HFFc6 (cell line): ENCODE results near the gene SCD5. TPM values are rescaled to one million over a fixed set of nuclear protein-coding genes. Genes with fewer than 3 reads are reported as not detected.
"Not testable (repeated sequence)": the region's sequence is repeated elsewhere in the genome, so short reads cannot be mapped to it uniquely, and the experiment has no call there.

ENCODE experiments used
- DNase-seq: peaks from one replicate; pipeline ENCODE4 v3.0.0-alpha.2; 2018
- H3K27ac Mint-ChIP-seq: 2 replicates; pipeline ENCODE4 v1.8.0; 2020; ENCODE audit warnings: mild to moderate bottlenecking, mixed read lengths
- H3K27me3 Mint-ChIP-seq: 2 replicates; pipeline ENCODE4 v1.8.0; 2021; ENCODE audit warnings: mild to moderate bottlenecking, moderate library complexity, mixed read lengths; ENCODE audit not compliant: insufficient read depth
- H3K36me3 Mint-ChIP-seq: 2 replicates; pipeline ENCODE4 v1.8.0; 2021; ENCODE audit warnings: low read depth, mixed read lengths
- H3K4me1 Mint-ChIP-seq: 2 replicates; pipeline ENCODE4 v1.8.0; 2020; ENCODE audit warnings: low read depth, mixed read lengths
- H3K4me3 Mint-ChIP-seq: 2 replicates; pipeline ENCODE4 v1.8.0; 2020; ENCODE audit warnings: mild to moderate bottlenecking, moderate library complexity, mixed read lengths
- H3K9me3 Mint-ChIP-seq: 2 replicates; pipeline ENCODE4 v1.8.0; 2020; ENCODE audit warnings: mild to moderate bottlenecking, mixed read lengths
- total RNA-seq, 6 experiments: library from RNA; stranded (reverse); fragmentation: NEBNext Ultra II Directional; extraction: Animal tissue kit (Norgen Biotek cat#: 25700); gene quantifications; 2 replicates in 1 of 6; 3 replicates in 5 of 6; pipeline ENCODE4 v1.2.3, GENCODE V29; 2021
- TF ChIP-seq, protein P1 (sequence below): fragments of 200-600 bp; sonication (generic); IDR thresholded peaks from 2 replicates; pipeline ENCODE4 v1.5.0; 2021; ENCODE audit warnings: antibody characterized with exemption, mild to moderate bottlenecking

Gene SCD5
- total RNA-seq, 6 experiments from 2014 or later, result 28.4 to 36.4 (median 32.0) TPM

DNA sequence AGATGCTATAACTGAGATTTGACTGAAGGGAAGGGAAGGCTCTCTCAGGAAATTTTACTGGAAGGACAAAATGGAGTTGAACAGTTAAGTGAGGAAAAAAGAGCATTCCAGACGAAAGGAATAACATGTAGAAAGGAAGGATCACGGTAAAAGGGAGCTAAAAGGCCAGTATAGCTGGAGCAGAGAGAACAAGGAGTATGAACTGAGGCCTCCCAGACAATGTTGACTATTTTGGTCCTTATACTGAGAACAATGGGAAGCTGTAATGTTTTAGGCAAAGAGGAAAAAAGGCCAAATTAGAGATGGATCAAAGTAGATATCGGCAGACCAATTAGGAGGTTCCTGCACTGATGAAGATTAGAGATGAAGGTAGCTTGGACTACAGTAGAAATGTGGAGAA is 26.8 kb upstream of the SCD5 start:
- Mint-ChIP-seq H3K4me3 (no peak overlapping the region), H3K27ac (peak overlapping the region; percentile 62), H3K36me3 (peaks cover 50% of the 10 kb centered on the region), H3K9me3 (peaks cover 3% of the 10 kb centered on the region; the same call in 1 of the 2 replicates), H3K4me1 (peaks cover 44% of the 10 kb centered on the region), H3K27me3 (no peaks in the 10 kb centered on the region; the same call in 1 of the 2 replicates)
- no peak for DNase-seq
- TF ChIP-seq, protein P1, sequence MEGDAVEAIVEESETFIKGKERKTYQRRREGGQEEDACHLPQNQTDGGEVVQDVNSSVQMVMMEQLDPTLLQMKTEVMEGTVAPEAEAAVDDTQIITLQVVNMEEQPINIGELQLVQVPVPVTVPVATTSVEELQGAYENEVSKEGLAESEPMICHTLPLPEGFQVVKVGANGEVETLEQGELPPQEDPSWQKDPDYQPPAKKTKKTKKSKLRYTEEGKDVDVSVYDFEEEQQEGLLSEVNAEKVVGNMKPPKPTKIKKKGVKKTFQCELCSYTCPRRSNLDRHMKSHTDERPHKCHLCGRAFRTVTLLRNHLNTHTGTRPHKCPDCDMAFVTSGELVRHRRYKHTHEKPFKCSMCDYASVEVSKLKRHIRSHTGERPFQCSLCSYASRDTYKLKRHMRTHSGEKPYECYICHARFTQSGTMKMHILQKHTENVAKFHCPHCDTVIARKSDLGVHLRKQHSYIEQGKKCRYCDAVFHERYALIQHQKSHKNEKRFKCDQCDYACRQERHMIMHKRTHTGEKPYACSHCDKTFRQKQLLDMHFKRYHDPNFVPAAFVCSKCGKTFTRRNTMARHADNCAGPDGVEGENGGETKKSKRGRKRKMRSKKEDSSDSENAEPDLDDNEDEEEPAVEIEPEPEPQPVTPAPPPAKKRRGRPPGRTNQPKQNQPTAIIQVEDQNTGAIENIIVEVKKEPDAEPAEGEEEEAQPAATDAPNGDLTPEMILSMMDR, result no peak

DNA sequence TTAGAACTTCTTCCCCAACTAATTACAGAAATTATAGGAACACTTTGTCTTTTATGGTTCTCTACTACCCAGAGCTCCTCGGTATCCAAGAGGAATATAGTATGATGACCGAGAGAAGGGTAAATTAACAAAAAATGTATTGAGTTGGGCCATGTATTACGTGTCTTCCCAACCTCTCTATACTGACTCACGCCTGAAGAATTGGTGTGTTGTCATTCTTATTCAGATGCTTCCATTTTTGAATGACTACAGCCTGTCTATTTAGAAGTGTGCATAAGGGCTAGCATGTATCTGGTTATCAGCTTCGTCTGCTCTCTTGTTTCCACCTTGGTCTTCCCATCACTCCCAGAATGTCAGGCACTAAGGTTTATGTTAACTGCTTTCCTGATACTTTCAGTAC is 24.5 kb upstream of the SCD5 start:
- Mint-ChIP-seq H3K27ac (peak overlapping the region; percentile 79), H3K36me3 (peaks cover 66% of the 10 kb centered on the region), H3K4me3 (peak overlapping the region; percentile 45)

DNA sequence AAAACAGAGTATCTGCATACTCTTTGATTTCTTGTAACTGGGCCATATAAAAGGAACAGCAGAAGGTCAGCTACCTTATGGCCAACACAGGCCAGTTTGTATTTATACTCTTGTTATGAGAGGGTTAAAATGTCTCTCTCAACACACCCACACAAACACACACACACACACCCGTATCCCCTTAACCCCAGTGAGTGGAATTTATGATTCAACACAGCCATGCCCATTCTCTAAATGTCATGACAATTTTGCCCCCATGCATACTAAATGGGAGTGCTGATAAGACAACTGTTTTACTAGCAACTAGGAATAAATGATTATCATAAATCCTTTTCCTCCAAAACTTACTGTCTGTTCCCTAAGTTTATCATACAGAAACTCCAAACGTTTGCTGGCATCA is 22.1 kb upstream of the SCD5 start:
- peak overlapping the region; percentile 51; the same call in 1 of the 2 replicates for H3K27ac Mint-ChIP-seq
- TF ChIP-seq, protein P1, result no peak
- H3K36me3 Mint-ChIP-seq, result peaks cover 67% of the 10 kb centered on the region
- H3K4me3 Mint-ChIP-seq, result no peak overlapping the region
- peaks cover 36% of the 10 kb centered on the region for H3K4me1 Mint-ChIP-seq
- peaks cover 3% of the 10 kb centered on the region for H3K27me3 Mint-ChIP-seq
- no peak for DNase-seq
- H3K9me3 Mint-ChIP-seq, result peaks cover 3% of the 10 kb centered on the region; the same call in 1 of the 2 replicates

More for the DNA sequence above, 24.5 kb upstream of the SCD5 start:
- peak; percentile 45 for DNase-seq
- H3K27me3 Mint-ChIP-seq, result peaks cover 3% of the 10 kb centered on the region; the same call in 1 of the 2 replicates
- TF ChIP-seq, protein P1, result no peak
- H3K4me1 Mint-ChIP-seq, result peaks cover 44% of the 10 kb centered on the region
- peaks cover 3% of the 10 kb centered on the region; the same call in 1 of the 2 replicates for H3K9me3 Mint-ChIP-seq

DNA sequence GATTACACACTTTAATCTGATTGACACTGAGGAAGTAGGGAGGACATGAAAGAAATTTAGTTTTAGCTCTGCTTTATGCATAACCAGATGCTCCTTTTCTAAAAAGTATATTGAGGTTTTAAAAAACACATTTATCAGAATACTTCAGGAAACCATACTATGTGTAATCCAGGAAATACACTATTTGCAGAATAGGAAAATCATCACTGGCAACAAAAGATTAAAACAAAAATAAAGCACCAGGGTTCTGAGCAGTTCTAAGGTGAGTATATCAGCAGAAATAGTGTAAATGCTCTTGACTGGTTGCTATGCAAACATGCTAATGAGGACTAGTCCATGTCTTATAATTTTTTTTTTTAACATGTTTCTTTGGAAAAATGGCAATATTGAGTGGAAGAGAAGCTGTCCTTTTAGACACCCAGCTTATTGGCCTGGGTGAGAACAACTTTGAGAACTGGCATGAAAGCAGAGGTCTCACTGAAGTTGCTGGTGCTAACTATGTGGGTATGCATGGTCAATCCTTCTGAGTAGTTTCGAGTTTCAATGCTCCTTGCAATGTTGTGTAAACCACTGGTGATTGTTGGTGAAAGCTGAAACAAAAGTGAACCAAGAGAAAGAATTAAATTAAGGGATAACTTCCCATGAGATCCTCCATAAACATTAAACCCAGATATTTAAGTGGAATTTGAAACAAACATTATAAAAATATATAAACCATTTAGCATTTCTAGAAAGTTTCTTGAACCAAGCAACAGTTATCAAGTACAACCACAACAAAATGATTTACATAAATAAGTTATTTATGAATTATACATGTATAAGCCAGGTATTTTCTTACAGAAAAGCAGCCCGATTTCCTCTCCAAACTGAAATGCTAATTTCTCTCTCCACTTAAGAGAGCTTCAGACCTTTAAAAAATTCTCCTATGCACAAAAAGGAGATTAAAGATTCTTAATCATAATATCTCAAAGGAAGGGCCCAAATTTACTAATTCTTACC is 20.4 kb upstream of the SCD5 start:
- DNase-seq, result no peak
- Mint-ChIP-seq H3K27ac (no peak overlapping the region), H3K9me3 (peaks cover 3% of the 10 kb centered on the region; the same call in 1 of the 2 replicates)

DNA sequence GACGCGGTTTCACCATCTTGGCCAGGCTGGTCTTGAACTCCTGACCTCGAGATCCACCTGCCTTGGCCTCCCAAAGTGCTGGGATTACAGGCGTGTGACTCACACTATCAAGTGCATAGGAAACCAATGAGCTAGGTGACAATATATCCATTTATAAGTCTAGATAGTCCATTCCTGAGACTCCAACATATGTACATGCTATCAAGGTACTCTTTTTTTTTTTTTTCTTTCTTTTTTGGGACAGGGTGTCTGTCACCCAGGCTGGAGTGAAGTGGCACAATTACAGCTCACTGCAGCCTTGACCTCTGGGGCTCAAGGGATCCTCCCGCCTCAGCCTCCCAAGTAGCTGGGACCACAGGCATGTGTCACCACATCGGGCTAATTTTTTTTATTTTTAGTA is 18.3 kb upstream of the SCD5 start:
- not testable (repeated sequence) for H3K27me3 Mint-ChIP-seq, H3K27ac Mint-ChIP-seq, H3K9me3 Mint-ChIP-seq, H3K4me3 Mint-ChIP-seq, DNase-seq
- Mint-ChIP-seq H3K36me3 (peaks cover 39% of the 10 kb centered on the region), H3K4me1 (peaks cover 16% of the 10 kb centered on the region)

More for the DNA sequence above, 20.4 kb upstream of the SCD5 start:
- peaks cover 54% of the 10 kb centered on the region for H3K36me3 Mint-ChIP-seq
- peaks cover 3% of the 10 kb centered on the region for H3K27me3 Mint-ChIP-seq
- H3K4me1 Mint-ChIP-seq, result peaks cover 30% of the 10 kb centered on the region
- TF ChIP-seq, protein P1, result no peak
- no peak overlapping the region for H3K4me3 Mint-ChIP-seq

DNA sequence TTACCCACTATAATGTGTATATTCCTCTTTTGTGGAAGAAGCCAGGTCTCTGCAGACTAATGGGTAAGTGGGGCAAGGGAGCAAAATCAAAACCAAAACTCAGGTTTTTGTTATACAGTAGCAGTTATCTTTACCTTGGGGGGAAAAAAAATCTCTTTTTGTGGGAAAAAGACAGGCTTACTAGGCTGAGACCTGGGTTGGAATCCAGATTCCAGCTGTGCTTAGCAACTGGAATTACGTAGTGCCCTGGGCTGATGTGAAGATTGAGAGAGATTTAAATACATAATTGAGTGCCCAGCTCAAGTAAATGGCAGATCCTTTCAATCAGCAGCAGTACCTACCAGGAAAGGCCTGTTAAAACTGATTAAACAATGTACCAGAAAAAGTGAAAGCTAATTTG is 15.4 kb upstream of the SCD5 start:
- Mint-ChIP-seq H3K27me3 (no peaks in the 10 kb centered on the region; the same call in none of the 2 replicates), H3K9me3 (no peaks in the 10 kb centered on the region), H3K27ac (no peak overlapping the region), H3K36me3 (peaks cover 20% of the 10 kb centered on the region), H3K4me3 (no peak overlapping the region), H3K4me1 (peaks cover 15% of the 10 kb centered on the region)
- TF ChIP-seq, protein P1, result no peak
- DNase-seq, result no peak
